BE2C (cell line): ENCODE measurements around the gene AMOT.

Experiments
- DNase-seq: peaks from one replicate; pipeline ENCODE4 v3.0.0-alpha.2; 2020
- H3K27me3 ChIP-seq: fragments of 250-450 bp; sonication (Bioruptor Pico); 2 replicates; pipeline ENCODE4 v1.5.1; 2020; ENCODE audit warnings: mild to moderate bottlenecking
- H3K36me3 ChIP-seq: fragments of 250-450 bp; sonication (Bioruptor Pico); 2 replicates; pipeline ENCODE4 v1.5.1; 2020; ENCODE audit warnings: mild to moderate bottlenecking
- H3K4me1 ChIP-seq: fragments of 250-450 bp; sonication (Bioruptor Pico); 2 replicates; pipeline ENCODE4 v1.5.1; 2020
- H3K4me3 ChIP-seq: 2 replicates; pipeline ENCODE4 v1.5.1; 2011; ENCODE audit warnings: low read depth, low read length
- H3K9me3 ChIP-seq: fragments of 250-450 bp; sonication (Bioruptor Pico); 2 replicates; pipeline ENCODE4 v1.5.1; 2020
- CTCF ChIP-seq: IDR thresholded peaks from 2 replicates; pipeline ENCODE4 v1.5.1; 2012; ENCODE audit warnings: mild to moderate bottlenecking, low read depth, low read length

Gene AMOT

GRCh38 chrX:112844250-112844649, 3.6 kb upstream of the AMOT start:
- H3K9me3 ChIP-seq = no peaks in the 10 kb centered on the region
- no peak for TF ChIP-seq CTCF
- H3K27me3 ChIP-seq = no peaks in the 10 kb centered on the region
- no peaks in the 10 kb centered on the region for H3K4me1 ChIP-seq
- no peak overlapping the region for H3K4me3 ChIP-seq
- no peak for DNase-seq
- H3K36me3 ChIP-seq = no peaks in the 10 kb centered on the region

- no peaks in the 10 kb centered on the region for H3K27me3 ChIP-seq
- H3K36me3 ChIP-seq = no peaks in the 10 kb centered on the region
- no peaks in the 10 kb centered on the region for H3K9me3 ChIP-seq
- no peak for DNase-seq
- peak overlapping the region; percentile 49 for H3K4me3 ChIP-seq
- no peak for TF ChIP-seq CTCF
- no peaks in the 10 kb centered on the region for H3K4me1 ChIP-seq
Measured at GRCh38 chrX:112841820-112842157, 1.2 kb upstream of the AMOT start.

- Histone ChIP-seq H3K4me1 (no peaks in the 10 kb centered on the region), H3K4me3 (peak overlapping the region; percentile 76), H3K9me3 (no peaks in the 10 kb centered on the region), H3K36me3 (no peaks in the 10 kb centered on the region), H3K27me3 (no peaks in the 10 kb centered on the region)
- TF ChIP-seq CTCF = no peak
- peak; percentile 84 for DNase-seq
Measured at GRCh38 chrX:112841114-112841819, 636 bp upstream of the AMOT start.

GRCh38 chrX:112839856-112840255, 775 bp downstream of the AMOT start:
- H3K4me1 ChIP-seq = peaks cover 2% of the 10 kb centered on the region

GRCh38 chrX:112837531-112837930, 3.1 kb downstream of the AMOT start:
- peaks cover 10% of the 10 kb centered on the region for H3K4me1 ChIP-seq
- no peaks in the 10 kb centered on the region for H3K9me3 ChIP-seq
- no peak for DNase-seq
- no peaks in the 10 kb centered on the region for H3K36me3 ChIP-seq
- no peak overlapping the region for H3K4me3 ChIP-seq
- no peak for TF ChIP-seq CTCF
- H3K27me3 ChIP-seq = no peaks in the 10 kb centered on the region

More at GRCh38 chrX:112839856-112840255, 775 bp downstream of the AMOT start:
- DNase-seq = no peak
- peak overlapping the region; percentile 76 for H3K4me3 ChIP-seq
- H3K9me3 ChIP-seq = no peaks in the 10 kb centered on the region
- no peak for TF ChIP-seq CTCF
- H3K27me3 ChIP-seq = no peaks in the 10 kb centered on the region
- H3K36me3 ChIP-seq = no peaks in the 10 kb centered on the region

GRCh38 chrX:112835019-112835418, 5.6 kb downstream of the AMOT start:
- Histone ChIP-seq H3K27me3 (no peaks in the 10 kb centered on the region), H3K4me1 (peaks cover 10% of the 10 kb centered on the region), H3K4me3 (peak overlapping the region; percentile 28), H3K36me3 (no peaks in the 10 kb centered on the region), H3K9me3 (no peaks in the 10 kb centered on the region)
- DNase-seq = peak; percentile 19
- TF ChIP-seq CTCF = no peak
